H1 (cell line): ENCODE measurements around the gene CCSAP. TPM values are rescaled to one million over a fixed set of nuclear protein-coding genes. Genes with fewer than 3 reads are reported as not detected.

Source experiments
- CTCF ChIA-PET: fragments of 300-600 bp; sonication (Branson Sonifier 250); formaldehyde crosslinking; loops from one replicate; lab custom pipeline; 2021; ENCODE audit not compliant: partially characterized antibody; lab: Charles Lee
- POLR2A ChIA-PET: fragments of 300-600 bp; sonication (Branson Sonifier 250); formaldehyde crosslinking; loops from one replicate; lab custom pipeline; 2021; ENCODE audit warnings: inconsistent platforms; ENCODE audit not compliant: partially characterized antibody; lab: Charles Lee
- DNase-seq, 2 experiments: peaks; one replicate each; pipeline versions ENCODE4 v3.0.0 to v3.0.0-alpha.2; 2010 to 2022; ENCODE audit warnings: low spot score in 2 of 2, low read depth in 1 of 2, mixed read lengths in 1 of 2
- FAIRE-seq: peaks from 2 replicates; lab custom pipeline; 2011; peaks lifted over from hg19 to GRCh38; lab: Jason Lieb, UNC
- H2AFZ ChIP-seq: 2 replicates; pipeline ENCODE4 v1.8.1; 2012; ENCODE audit warnings: low read length, inconsistent platforms
- H2AK5ac ChIP-seq: 2 replicates; pipeline ENCODE4 v1.6.1; 2013; ENCODE audit warnings: low read depth, low read length
- H2BK120ac ChIP-seq: replicated peaks from 2 replicates; pipeline ENCODE3; 2013; ENCODE audit warnings: low read depth, low read length, inconsistent platforms
- H2BK12ac ChIP-seq: 2 replicates; pipeline ENCODE4 v1.6.1; 2013; ENCODE audit warnings: low read depth, low read length
- H2BK15ac ChIP-seq: 2 replicates; pipeline ENCODE4 v1.6.1; 2013; ENCODE audit warnings: low read length
- H2BK20ac ChIP-seq: 2 replicates; pipeline ENCODE4 v1.6.1; 2013; ENCODE audit warnings: low read length
- H2BK5ac ChIP-seq: 2 replicates; pipeline ENCODE4 v1.6.1; 2013; ENCODE audit warnings: low read depth, low read length
- H3K14ac ChIP-seq: 2 replicates; pipeline ENCODE4 v1.6.1; 2013; ENCODE audit warnings: inconsistent platforms; ENCODE audit not compliant: insufficient read length
- H3K18ac ChIP-seq: 2 replicates; pipeline ENCODE4 v1.6.1; 2013; ENCODE audit warnings: low read length; ENCODE audit errors: extremely low read depth
- H3K23ac ChIP-seq: 2 replicates; pipeline ENCODE4 v1.6.1; 2013; ENCODE audit warnings: inconsistent platforms; ENCODE audit not compliant: insufficient read length
- H3K23me2 ChIP-seq: 2 replicates; pipeline ENCODE4 v1.6.1; 2013; ENCODE audit warnings: low read depth, low read length
- H3K27ac ChIP-seq: 2 replicates; pipeline ENCODE4 v1.6.1; 2011; ENCODE audit warnings: low read depth, low read length, inconsistent platforms
- H3K27me3 ChIP-seq, 4 experiments: replicated peaks in 1 of 4; 1 replicate in 1 of 4; 2 replicates in 3 of 4; pipeline versions ENCODE4 v1.6.1 to v1.8.1; 2011 to 2013; ENCODE audit warnings: low read length in 3 of 4, mild to moderate bottlenecking in 3 of 4, inconsistent platforms in 2 of 4, mixed read lengths in 2 of 4, moderate library complexity in 1 of 4; ENCODE audit not compliant: control insufficient read depth in 3 of 4, insufficient read depth in 3 of 4; ENCODE audit errors: extremely low read depth in 1 of 4
- H3K36me3 ChIP-seq, 4 experiments: 2 replicates each; pipeline versions ENCODE4 v1.6.1 to v1.8.1; 2011 to 2013; ENCODE audit warnings: mild to moderate bottlenecking in 4 of 4, low read length in 3 of 4, moderate library complexity in 2 of 4, control low read depth in 1 of 4, inconsistent platforms in 1 of 4; ENCODE audit not compliant: insufficient read depth in 4 of 4, control insufficient read depth in 2 of 4
- H3K4ac ChIP-seq: replicated peaks from 2 replicates; pipeline ENCODE3; 2013; ENCODE audit warnings: low read length, low read depth, mixed read lengths, inconsistent platforms; ENCODE audit not compliant: insufficient read length
- H3K4me1 ChIP-seq, 4 experiments: replicated peaks in 1 of 4; 1 replicate in 1 of 4; 2 replicates in 3 of 4; pipeline versions ENCODE4 v1.6.1 to v1.8.1; 2011 to 2013; ENCODE audit warnings: low read length in 3 of 4, inconsistent platforms in 2 of 4, mixed read lengths in 1 of 4; ENCODE audit not compliant: insufficient read depth in 4 of 4, control insufficient read depth in 3 of 4
- H3K4me2 ChIP-seq, 2 experiments: 2 replicates each; pipeline versions ENCODE4 v1.6.1 to v1.8.1; 2011 to 2013; ENCODE audit warnings: low read depth in 2 of 2, low read length in 2 of 2, control low read depth in 1 of 2, inconsistent platforms in 1 of 2, mild to moderate bottlenecking in 1 of 2; ENCODE audit not compliant: insufficient read depth in 1 of 2
- H3K4me3 ChIP-seq, 4 experiments: fragments of 200-600, 300-600 bp in 1 of 4; sonication (generic), shearing (Covaris generic), sonication (Bioruptor Twin) in 1 of 4; 2 replicates each; pipeline versions ENCODE4 v1.5.1 to v1.8.1; 2011 to 2016; ENCODE audit warnings: low read length in 4 of 4, low read depth in 3 of 4, control low read depth in 2 of 4, inconsistent platforms in 2 of 4, mild to moderate bottlenecking in 2 of 4, mixed read lengths in 1 of 4, moderate library complexity in 1 of 4; ENCODE audit not compliant: insufficient read depth in 2 of 4; ENCODE audit errors: extremely low read depth in 1 of 4
- H3K56ac ChIP-seq: replicated peaks from 2 replicates; pipeline ENCODE3; 2013; ENCODE audit warnings: low read depth, mild to moderate bottlenecking, mixed read lengths, low read length, inconsistent platforms; ENCODE audit not compliant: insufficient read length
- H3K79me1 ChIP-seq: 2 replicates; pipeline ENCODE4 v1.6.1; 2013; ENCODE audit warnings: low read depth, low read length, control low read depth
- H3K79me2 ChIP-seq, 2 experiments: 2 replicates each; pipeline versions ENCODE4 v1.6.1 to v1.8.1; 2012 to 2013; ENCODE audit warnings: low read length in 2 of 2, mild to moderate bottlenecking in 2 of 2, inconsistent platforms in 1 of 2; ENCODE audit not compliant: insufficient read depth in 2 of 2, control insufficient read depth in 1 of 2
- H3K9ac ChIP-seq, 4 experiments: replicated peaks in 1 of 4; 1 replicate in 1 of 4; 2 replicates in 3 of 4; pipeline versions ENCODE4 v1.6.1 to v1.8.1; 2011 to 2013; ENCODE audit warnings: low read depth in 3 of 4, low read length in 3 of 4, control low read depth in 2 of 4, mild to moderate bottlenecking in 2 of 4, moderate library complexity in 2 of 4, inconsistent platforms in 1 of 4; ENCODE audit errors: extremely low read depth in 1 of 4
- H3K9me3 ChIP-seq, 2 experiments: 2 replicates each; pipeline versions ENCODE4 v1.6.1 to v1.8.1; 2012 to 2013; ENCODE audit warnings: mild to moderate bottlenecking in 2 of 2, moderate library complexity in 2 of 2, control low read depth in 1 of 2, inconsistent platforms in 1 of 2, low read depth in 1 of 2, low read length in 1 of 2, mixed read lengths in 1 of 2; ENCODE audit not compliant: insufficient read depth in 2 of 2
- H4K20me1 ChIP-seq, 2 experiments: replicated peaks in 1 of 2; 2 replicates each; pipeline versions ENCODE3 to v1.8.1; 2011 to 2013; ENCODE audit warnings: inconsistent platforms in 2 of 2, low read length in 2 of 2, mild to moderate bottlenecking in 1 of 2; ENCODE audit not compliant: insufficient read depth in 2 of 2, control insufficient read depth in 1 of 2
- H4K5ac ChIP-seq: 2 replicates; pipeline ENCODE4 v1.6.1; 2013; ENCODE audit warnings: low read length, low read depth, mixed read lengths, inconsistent platforms; ENCODE audit not compliant: insufficient read length
- H4K8ac ChIP-seq: 2 replicates; pipeline ENCODE4 v1.8.0; 2013; ENCODE audit warnings: mild to moderate bottlenecking, moderate library complexity, low read length, inconsistent platforms; ENCODE audit not compliant: insufficient read depth; ENCODE audit errors: extremely low read depth
- H4K91ac ChIP-seq: replicated peaks from 2 replicates; pipeline ENCODE3; 2013; ENCODE audit warnings: low read length, mixed read lengths, inconsistent platforms; ENCODE audit not compliant: insufficient read length
- CHD2 ChIP-seq: IDR thresholded peaks from 2 replicates; pipeline ENCODE4 v1.6.1; 2012; ENCODE audit warnings: low read length, improper control_type of control experiment
- MAX ChIP-seq: IDR thresholded peaks from 2 replicates; pipeline ENCODE4 v1.6.1; 2012; ENCODE audit warnings: inconsistent platforms
- RAD21 ChIP-seq, 2 experiments: IDR thresholded peaks in 1 of 2; conservative IDR thresholded peaks in 1 of 2; 2 replicates each; pipeline ENCODE4 v1.6.1; 2011; ENCODE audit warnings: low read depth in 2 of 2, low read length in 2 of 2, improper control_type of control experiment in 1 of 2, inconsistent platforms in 1 of 2, mild to moderate bottlenecking in 1 of 2, moderate library complexity in 1 of 2
- SAP30 ChIP-seq: fragments of 300-600 bp; sonication (generic); IDR thresholded peaks from 2 replicates; pipeline ENCODE4 v1.7.1; 2012; ENCODE audit warnings: low read length, moderate library complexity, mild to moderate bottlenecking, inconsistent platforms; ENCODE audit not compliant: insufficient read depth, insufficient replicate concordance
- SIX5 ChIP-seq: IDR thresholded peaks from 2 replicates; pipeline ENCODE4 v1.6.1; 2011; ENCODE audit warnings: mild to moderate bottlenecking, low read depth, low read length
- TEAD4 ChIP-seq: IDR thresholded peaks from 2 replicates; pipeline ENCODE4 v1.6.1; 2012; ENCODE audit warnings: low read depth, low read length, inconsistent platforms, mixed read lengths
- YY1 ChIP-seq: IDR thresholded peaks from 2 replicates; pipeline ENCODE4 v1.6.1; 2011; ENCODE audit warnings: low read depth, mild to moderate bottlenecking, low read length
- WGBS, 2 experiments: shearing (Covaris generic) in 1 of 2; methylation state at CpG; one replicate each; pipeline versions ENCODE4 v1.1.6 to v1.1.7; 2013 to 2015; ENCODE audit warnings: low lambda C conversion rate in 2 of 2, mixed read lengths in 2 of 2, inconsistent platforms in 1 of 2, low coverage in 1 of 2, missing lambda C conversion rate in 1 of 2; ENCODE audit not compliant: insufficient replicate concordance in 2 of 2, insufficient coverage in 1 of 2, insufficient read length in 1 of 2; ENCODE audit errors: extremely low coverage in 1 of 2, missing lambda C conversion rate in 1 of 2; 5-methylcytosine and 5-hydroxymethylcytosine counted together
- polyA plus RNA-seq, 7 experiments: library from polyadenylated mRNA; depleted of rRNA in 3 of 7; stranded (reverse) in 5 of 7; unstranded in 2 of 7; fragments of >200 nt in 5 of 7; fragments of 200-250 nt in 2 of 7; gene quantifications; 1 replicate in 5 of 7; 2 replicates in 1 of 7; 4 replicates in 1 of 7; pipeline versions ENCODE4 v1.2.1 to v1.2.3, GENCODE V29; 2011 to 2013; ENCODE audit warnings: missing spikeins in 2 of 7, mixed read lengths in 2 of 7
- total RNA-seq: library from RNA; stranded (reverse); fragmentation: NEBNext Ultra II Directional; extraction: Animal tissue kit (Norgen Biotek cat#: 25700); gene quantifications from 2 replicates; pipeline ENCODE4 v1.2.1, GENCODE V29; 2021

CCSAP gene
- total and polyA plus RNA-seq, 2 of the 8 experiments (the other 6 are each of a cell fraction or from before 2014, with no cell fraction given): 3.5 to 17.2 TPM

GRCh38 chr1:229370601-229371021, 27.8 kb upstream of the CCSAP start:
- H2AK5ac ChIP-seq: no peak overlapping the region
- H3K79me2 ChIP-seq: no peaks in the 10 kb centered on the region
- no peak overlapping the region for H3K56ac ChIP-seq
- FAIRE-seq: no peak
- H3K9ac ChIP-seq: no peak overlapping the region
- H4K20me1 ChIP-seq: no peaks in the 10 kb centered on the region
- H3K4ac ChIP-seq: no peak overlapping the region
- H3K79me1 ChIP-seq: no peaks in the 10 kb centered on the region
- H2BK15ac ChIP-seq: no peak overlapping the region
- H2BK5ac ChIP-seq: no peak overlapping the region; the same call in 1 of the 2 replicates
- no peaks in the 10 kb centered on the region for H3K9me3 ChIP-seq
- DNase-seq: no peak
- no peaks in the 10 kb centered on the region for H3K23me2 ChIP-seq
- H3K36me3 ChIP-seq: no peaks in the 10 kb centered on the region
- no peak overlapping the region for H2BK20ac ChIP-seq
- WGBS, 2 experiments: 95% methylated on average over 7 of the region's 7 CpGs; no CpG with 5 or more reads in 1 of the 2 experiments
- H3K23ac ChIP-seq: no peak overlapping the region
- H3K18ac ChIP-seq: no peak overlapping the region
- no peak overlapping the region for H4K8ac ChIP-seq
- H2BK120ac ChIP-seq: no peak overlapping the region
- no peaks in the 10 kb centered on the region for H3K4me1 ChIP-seq
- no peaks in the 10 kb centered on the region; a peak in 1 of 7 replicates for H3K27me3 ChIP-seq
- no peak overlapping the region for H3K4me3 ChIP-seq
- POLR2A ChIA-PET: no interaction called here
- no peak overlapping the region for H3K14ac ChIP-seq
- H2AFZ ChIP-seq: no peak overlapping the region
- CTCF ChIA-PET: interaction anchor here (0.6 to 1.6 kb wide), 7 partner anchors 10 to 342 kb away, joined by 3 to 5 read pairs (median 3); no protein-coding TSS in a partner anchor
- no peak overlapping the region for H4K5ac ChIP-seq
- no peak overlapping the region for H4K91ac ChIP-seq
- H2BK12ac ChIP-seq: no peak overlapping the region
- no peak overlapping the region for H3K4me2 ChIP-seq
- no peak overlapping the region for H3K27ac ChIP-seq
- TF ChIP-seq SAP30 (no peak), TEAD4 (no peak), YY1 (no peak), CHD2 (no peak), MAX (no peak), RAD21 (IDR thresholded peaks at IDR 0.05 in 1 of 2, conservative IDR thresholded peaks at IDR 0.05 in 1 of 2; ENCODE audit: low read depth in 2 of 2, low read length in 2 of 2) (no peak; a peak in 1 of 4 replicates), SIX5 (no peak)
